Measurements from ENCODE around the gene INF2.

DNA sequence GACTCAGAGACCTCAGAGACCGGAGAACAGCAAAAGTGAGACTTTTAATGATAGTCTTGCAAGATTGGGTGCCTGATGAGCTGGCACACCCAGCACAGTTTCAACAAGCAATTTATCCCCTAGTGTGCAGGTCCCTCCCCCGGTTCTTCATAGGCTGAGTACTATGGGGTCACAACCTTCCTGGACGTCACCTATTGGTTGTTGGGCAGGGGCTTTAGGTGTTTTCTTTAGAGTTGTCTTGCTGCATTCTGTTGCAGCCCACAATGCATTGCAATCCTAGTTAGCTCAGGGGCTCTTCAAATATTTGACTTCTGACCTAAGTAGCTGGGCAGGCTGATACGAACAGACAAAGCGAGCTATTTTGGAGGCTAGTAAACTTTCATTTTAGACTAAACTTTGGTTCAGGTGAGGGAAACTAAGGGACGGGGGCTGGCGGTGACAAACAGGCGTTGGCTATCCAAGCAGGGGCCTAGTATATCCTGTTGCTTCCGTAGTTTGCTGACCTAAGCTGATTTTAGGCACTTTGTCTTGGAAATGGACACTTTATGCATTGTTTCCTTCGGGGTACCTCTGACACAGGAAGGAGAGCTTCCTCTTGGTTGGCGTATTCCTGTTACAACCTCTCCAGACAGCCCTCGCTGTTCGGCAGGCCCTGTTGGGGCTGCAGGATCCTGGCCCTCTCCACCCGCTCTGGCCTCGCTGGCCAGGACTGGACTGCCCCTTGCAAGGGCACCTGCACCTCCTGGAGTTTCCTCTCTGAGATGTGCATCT lies 77.6 kb downstream of the INF2 start:
- TF ChIP-seq, protein P1, sequence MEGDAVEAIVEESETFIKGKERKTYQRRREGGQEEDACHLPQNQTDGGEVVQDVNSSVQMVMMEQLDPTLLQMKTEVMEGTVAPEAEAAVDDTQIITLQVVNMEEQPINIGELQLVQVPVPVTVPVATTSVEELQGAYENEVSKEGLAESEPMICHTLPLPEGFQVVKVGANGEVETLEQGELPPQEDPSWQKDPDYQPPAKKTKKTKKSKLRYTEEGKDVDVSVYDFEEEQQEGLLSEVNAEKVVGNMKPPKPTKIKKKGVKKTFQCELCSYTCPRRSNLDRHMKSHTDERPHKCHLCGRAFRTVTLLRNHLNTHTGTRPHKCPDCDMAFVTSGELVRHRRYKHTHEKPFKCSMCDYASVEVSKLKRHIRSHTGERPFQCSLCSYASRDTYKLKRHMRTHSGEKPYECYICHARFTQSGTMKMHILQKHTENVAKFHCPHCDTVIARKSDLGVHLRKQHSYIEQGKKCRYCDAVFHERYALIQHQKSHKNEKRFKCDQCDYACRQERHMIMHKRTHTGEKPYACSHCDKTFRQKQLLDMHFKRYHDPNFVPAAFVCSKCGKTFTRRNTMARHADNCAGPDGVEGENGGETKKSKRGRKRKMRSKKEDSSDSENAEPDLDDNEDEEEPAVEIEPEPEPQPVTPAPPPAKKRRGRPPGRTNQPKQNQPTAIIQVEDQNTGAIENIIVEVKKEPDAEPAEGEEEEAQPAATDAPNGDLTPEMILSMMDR (IDR thresholded peaks at IDR 0.05): no peak
- no peak for TF ChIP-seq POLR2AphosphoS5 (IDR thresholded peaks at IDR 0.05)

Measured in gastroesophageal sphincter (tissue), 3 donors.